Activated effector memory CD4-positive, alpha-beta T cell treated with Interleukin-2 at 50 U/mL for 16 hours (primary cell): ENCODE results near the gene PADI2.
A peak's percentile ranks its signal among the peaks of the same experiment; 100 is the strongest.
"Not testable (repeated sequence)": the region's sequence is repeated elsewhere in the genome, so short reads cannot be mapped to it uniquely, and the experiment has no call there.

Experiments
- DNase-seq: peaks from one replicate; pipeline ENCODE4 v3.0.0-alpha.2; 2020

The PADI2 gene

DNA sequence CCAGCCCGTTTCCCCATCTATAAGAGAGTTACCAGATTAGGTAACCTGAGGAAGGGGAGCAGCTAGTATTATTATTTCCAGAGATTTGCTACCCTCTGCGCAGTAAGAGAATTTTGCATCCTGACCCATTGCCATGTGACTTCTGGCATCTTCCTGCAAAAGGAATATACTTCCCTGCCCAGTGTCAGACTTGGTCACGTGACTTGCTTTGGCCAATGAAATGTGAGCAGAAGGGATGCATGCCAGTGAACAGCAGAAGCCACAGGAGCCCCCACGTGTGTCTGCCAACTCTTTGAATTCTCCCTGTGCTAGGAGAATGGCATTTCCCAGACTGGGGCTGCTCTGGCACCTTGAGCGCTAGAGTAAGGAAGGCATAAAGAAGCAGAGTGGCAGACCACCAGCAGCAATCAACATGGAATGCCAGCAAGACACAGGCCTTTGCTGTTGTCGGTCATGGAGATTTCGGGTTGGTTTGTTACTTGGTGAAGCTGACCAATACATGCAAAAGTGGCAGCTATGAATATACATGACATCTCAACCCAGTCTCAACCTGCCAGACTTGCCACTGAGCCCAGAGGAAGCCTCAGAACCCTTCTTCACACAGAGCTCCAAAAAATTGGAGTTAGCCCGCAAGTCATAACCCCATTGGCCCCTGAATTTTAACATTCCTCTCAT lies 39.0 kb downstream of the PADI2 start:
- DNase-seq = no peak

DNA sequence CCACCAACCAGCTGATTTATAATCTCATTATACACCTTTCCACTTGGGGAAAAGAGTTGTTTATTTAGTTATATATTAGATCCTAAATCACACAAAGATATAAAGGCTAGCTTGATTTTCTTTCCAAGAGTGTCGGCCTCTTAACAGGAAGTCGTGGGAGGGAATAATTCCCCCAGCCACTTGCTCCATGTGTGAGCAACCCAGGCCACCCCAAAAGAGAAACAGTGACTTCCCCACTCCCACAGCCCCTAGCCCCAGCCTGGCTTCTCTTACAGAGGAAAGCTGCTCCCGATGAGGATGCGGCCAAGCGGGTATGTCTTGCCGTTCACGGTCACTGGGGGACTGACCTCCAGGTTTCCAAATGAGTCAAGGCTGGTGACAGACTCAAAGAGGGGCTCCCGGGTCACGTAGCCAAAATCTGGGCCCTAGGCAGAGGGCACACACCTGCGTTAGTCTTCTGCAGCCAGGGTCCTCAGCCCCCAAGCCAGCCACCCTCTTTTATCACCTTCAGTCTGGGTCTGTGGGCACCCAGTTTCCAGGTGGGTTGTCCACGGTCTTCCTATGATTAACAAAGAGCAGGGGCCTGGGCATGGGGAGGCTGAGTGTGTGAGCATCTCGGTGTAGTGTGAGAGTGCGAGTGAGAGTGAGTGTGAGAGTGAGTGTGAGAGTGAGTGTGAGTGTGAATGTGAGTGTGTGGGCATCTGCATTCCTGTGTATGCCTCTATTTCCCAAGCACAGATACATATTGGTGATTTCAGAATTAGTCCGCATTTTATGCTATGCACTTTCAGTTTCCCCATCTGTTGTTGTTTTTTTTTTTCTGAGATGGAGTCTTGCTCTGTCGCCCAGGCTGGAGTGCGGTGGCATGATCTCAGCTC lies 40.0 kb downstream of the PADI2 start:
- DNase-seq = no peak

DNA sequence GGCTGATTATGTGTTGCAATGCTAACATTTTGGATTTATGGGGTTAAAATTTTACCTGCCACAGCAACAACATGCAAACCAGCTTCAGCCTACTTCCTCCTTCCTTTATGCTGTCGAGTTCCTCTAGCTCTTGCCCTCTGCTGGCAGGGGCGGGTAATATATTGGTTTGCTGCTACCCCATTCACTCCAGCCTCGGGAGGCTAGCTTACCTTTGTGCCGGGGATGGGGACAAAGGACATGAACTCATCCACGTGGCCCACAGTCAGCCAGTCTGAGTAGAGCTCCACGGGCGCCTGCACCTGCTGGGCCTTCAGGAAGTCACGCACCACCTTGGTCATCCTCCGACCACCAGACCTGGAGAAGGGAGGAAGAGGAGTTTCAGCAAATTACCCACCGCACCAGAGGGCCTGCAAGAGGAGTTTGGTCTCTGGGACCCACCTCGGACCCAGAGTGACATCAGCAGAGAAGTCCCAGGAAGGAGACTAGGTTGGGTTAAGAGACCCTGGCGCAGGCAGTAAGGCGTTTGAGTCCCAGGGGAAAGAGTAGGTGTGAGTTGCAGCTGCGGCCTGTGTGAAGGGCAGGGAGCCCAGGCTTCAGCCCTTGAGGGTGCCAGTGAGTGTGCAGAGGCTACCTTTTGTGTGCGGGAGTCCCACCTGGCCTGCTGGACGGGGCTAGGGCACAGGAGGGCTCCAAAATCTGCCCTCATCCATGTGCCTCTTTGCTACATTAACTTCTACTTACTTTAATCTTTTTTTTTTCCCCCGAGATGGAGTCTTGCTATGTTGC lies 43.6 kb downstream of the PADI2 start:
- no peak for DNase-seq

DNA sequence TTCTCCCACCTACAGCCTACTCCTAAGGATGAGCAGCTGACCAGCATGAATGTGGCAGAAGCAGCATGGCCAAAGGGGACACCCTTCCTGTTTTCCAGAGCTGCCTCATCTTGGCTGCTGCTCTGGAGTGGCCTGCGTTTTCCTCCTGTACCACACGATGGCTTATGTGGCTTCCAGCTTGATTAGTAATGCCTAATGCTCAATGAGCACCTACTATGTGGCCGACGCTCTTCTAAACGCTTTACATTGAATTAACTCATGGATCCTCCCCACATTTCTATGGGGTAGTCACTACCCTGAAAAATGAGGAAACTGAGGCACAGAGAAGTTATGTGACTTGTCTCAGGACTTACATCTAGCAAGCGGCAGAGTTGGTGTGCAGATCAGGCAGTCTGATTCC lies 47.5 kb downstream of the PADI2 start:
- no peak for DNase-seq

DNA sequence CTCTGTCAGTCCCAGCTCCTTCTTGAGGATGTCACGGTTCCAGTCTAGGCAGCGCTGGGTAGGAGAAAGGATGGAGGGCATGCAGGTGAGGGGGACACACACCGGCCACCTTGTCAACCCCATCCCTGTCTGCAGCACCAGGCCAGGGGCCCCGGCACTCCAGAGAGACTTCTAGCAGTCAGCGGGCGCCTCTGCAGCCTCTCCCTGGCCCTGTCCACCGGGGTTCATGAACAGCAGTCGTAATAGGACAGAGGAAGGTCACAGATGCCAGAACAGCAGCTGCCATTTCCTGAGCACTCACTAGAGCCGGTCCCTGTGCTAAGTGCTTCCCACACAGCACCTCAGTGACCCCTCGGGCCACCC lies 49.1 kb downstream of the PADI2 start:
- no peak for DNase-seq

DNA sequence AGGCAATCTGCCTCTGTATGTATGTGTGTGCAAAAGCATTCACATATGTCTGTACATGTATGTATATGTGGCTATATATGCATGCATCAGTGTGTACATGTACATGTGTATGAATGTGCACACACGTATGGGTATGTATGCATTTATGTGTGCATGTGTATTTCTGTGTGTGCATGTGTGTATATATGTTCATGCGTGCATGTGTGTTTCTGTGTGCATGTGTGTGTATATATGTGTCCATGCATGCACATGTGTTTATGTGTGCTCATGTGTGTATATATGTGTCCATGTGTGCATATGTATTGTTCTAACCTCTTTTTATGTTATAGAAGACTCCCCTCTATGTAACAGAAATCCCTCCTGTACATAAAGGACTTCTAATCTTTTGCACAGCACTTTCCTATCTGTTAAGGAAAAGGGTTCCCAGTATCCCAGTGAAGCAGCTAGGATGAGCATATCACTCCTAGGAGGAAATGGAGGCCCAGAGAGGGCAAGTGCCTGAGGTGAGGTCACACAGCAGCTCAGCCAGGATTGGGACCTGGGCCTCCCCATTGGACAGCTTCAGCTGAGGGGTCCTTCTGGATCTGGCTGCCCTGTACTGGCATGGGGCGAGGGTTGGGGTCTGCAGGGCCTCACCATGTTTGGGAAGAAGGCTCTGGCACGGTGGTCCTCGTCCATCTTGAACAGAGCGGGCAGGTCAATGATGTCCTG lies 49.6 kb downstream of the PADI2 start:
- no peak for DNase-seq

DNA sequence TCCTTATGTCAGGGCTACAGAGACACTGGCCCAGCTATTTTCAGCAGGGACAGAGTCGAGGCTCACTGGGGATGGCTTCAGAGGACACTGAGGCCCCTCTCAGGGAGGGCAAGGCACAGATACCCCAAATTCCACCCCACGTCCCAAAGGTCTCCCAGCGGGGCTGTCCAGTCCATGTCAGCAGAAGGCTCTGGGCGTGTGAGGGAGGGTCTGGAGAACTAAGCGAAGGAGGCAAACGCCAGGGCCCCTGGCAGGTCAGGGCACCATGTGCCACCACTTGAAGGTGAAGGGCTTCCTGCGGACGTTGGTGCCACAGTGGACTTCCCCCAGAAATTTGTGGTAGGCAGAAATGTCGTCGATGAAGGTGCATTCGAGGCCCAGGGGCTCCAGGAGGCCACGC lies 50.5 kb downstream of the PADI2 start:
- no peak for DNase-seq

DNA sequence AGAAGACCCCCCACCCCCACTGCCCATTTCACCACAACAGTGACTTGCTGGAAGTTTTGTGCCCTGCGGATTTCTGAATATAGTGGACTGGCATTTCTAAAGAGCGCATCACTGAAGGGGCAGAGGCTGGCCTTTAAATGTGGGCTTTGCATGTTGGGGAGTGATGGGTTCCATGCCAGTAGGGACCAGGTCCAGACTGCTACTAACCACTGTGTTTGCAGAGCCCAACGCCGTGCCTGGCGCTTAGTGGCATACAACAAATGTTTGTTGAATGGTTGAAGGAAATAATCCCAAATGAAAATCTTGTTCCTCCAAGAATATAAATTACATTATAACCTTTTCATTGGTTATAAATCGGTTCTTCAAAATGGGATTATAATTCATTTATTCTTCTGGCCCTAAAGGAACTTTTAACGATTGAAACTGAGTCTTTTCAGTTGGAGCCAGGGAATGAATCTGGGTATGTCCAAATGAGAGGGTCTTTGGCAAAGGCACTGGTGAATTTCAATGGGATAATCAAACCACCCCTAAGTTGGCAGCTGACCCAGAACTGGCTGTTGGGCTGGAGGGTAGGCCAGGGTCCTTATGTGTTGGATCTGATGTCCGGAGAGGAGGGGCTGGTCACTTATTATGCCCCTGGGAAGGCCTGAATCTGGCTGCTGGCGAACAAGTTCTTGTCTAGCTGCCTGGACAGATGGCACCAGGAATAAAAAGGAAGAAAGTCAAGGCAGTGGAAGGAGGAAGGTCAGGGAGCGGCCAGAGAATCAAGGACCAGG lies 51.6 kb downstream of the PADI2 start:
- no peak for DNase-seq

DNA sequence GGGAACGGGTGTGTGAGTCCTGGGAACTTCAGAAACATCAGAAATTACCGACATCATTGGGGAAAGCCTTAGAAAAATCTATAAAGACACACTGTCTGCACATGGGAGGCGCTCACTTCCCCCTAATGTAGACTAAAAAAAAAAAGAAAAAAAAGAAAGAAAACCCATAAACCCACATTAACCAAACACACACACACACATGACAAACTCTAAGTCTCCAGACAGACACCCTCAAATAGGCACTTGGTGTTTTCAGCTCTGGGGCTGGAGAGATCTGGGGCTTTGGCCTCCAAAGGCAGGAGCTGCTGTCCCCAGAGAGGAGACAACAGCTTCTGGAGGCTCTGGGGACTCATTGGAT lies 52.2 kb downstream of the PADI2 start:
- DNase-seq = no peak

DNA sequence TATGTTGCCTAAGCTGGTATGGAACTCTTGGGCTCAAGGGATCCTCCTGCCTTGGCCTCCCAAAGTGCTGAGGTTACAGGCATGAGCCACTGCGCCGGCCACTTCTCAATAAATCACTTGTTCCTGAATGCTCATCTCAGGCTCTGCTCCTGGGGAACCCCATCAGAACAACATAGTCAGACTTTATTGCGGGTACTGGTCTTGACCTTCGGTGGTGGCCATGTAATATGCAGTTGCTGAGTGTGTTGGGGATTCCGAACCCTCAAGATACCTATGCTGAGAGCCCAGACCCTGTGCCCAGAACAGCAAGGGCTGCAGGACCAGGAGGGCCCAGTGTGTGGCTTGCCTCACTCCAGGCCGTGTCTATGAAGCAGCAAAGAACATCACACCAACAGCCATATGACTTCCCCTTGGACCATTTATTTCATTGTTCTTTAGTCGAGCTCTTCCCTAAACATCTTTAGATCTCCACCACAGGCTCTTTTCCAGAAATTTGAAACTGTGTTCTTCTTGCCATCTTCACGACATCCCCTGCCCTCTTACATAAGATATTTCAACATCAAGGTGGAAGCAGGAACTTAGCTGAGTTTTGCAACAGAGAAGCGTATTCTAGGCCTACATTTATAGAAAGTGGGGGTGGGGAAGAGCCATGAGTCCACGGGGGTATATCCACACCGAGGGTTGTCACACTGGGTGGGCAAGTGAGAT lies 52.7 kb downstream of the PADI2 start:
- DNase-seq = no peak

DNA sequence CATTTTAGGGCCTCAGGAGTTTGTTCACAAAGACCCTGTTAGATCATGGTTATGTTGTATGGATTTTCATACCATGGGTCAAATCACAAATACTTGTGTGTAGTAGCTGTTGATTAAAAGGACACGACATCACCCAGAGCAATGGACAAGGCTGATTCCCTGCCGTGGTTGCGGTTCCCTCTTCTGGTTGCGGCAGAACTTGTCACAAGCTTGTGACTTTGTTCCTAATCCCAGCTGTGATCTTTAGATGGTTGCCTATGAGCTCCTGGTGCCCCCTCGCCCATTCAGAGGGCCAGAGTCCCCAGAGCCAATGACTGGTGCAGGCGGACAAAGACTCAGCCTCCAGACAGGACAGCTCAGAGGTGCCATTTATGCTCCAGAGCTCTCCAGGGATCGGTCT lies 53.6 kb downstream of the PADI2 start:
- DNase-seq = no peak

DNA sequence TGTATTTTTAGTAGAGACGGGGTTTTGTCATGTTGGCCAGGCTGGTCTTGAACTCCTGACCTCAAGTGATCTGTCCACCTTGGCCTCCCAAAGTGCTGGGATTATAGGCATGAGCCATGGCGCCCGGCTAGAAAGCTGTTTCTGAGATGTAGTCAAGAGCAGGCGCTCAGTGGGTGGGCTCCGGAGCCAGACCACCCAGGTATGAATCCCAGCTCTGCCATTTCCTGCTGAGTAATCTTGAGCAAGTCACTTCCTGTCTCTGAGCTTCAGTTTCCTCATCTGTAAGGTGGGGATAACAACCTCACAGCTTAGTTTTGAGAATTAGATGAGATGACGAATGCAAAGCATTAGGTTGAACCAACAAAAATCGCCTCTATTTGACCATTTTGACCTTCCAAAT lies 56.5 kb downstream of the PADI2 start:
- DNase-seq = not testable (repeated sequence)

DNA sequence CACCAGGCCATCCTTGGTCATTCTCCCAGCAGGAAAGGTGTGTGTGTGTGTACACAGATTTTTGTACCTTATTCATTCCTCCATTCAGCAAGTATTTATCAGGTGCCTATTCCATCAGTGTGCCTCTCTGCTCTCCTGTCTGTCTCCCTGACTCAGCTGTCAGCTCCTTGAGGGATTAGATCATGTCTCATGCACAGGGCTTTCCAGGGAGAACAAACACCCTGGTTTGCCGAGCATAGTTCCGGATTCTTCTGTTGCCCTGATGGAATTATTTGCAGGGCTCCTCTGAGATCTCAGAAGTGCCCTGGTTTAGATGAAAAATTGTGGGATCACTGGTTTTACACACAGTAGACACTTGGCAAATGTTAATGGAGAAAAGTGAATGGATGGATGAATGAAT lies 57.4 kb downstream of the PADI2 start:
- DNase-seq = no peak

DNA sequence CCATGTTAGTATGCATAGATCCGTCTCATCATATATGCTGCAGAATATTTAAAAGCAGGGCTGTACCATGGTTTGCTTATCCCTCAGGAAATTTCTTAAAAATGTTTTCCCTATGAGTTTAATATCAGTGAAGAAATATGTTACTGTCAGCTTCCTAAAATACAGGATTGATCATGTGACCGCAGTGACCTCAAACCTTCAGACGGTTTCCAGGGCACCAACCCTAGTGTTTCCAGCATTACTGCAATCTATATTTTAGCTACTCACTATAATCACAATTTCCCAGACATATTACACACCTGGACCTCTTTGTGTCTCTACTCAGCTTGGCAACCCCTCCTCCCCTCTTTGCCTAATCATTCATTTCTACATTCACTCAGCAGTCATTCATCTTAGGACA lies 57.8 kb downstream of the PADI2 start:
- DNase-seq = no peak

DNA sequence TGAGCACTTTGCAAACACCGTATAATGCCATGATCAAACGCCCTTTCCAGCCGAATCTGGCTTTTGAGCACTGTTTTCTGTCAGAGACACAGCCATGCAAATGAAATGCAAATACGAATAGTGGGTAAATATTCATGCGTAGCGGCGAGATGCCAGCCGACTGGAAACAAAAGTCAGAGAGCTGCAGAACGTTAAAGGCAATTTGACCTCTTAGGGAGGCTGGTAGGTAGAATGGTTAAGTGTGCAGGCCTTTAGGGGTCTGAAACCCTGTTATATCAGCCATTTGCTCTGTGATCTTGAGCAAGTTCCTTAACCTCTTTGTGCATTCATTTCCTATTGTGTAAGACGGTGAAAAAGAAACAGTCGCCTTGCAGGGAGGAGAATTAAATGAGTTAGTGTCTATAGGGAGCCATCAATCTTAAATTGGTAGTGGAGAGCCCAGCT lies 58.9 kb downstream of the PADI2 start:
- no peak for DNase-seq

DNA sequence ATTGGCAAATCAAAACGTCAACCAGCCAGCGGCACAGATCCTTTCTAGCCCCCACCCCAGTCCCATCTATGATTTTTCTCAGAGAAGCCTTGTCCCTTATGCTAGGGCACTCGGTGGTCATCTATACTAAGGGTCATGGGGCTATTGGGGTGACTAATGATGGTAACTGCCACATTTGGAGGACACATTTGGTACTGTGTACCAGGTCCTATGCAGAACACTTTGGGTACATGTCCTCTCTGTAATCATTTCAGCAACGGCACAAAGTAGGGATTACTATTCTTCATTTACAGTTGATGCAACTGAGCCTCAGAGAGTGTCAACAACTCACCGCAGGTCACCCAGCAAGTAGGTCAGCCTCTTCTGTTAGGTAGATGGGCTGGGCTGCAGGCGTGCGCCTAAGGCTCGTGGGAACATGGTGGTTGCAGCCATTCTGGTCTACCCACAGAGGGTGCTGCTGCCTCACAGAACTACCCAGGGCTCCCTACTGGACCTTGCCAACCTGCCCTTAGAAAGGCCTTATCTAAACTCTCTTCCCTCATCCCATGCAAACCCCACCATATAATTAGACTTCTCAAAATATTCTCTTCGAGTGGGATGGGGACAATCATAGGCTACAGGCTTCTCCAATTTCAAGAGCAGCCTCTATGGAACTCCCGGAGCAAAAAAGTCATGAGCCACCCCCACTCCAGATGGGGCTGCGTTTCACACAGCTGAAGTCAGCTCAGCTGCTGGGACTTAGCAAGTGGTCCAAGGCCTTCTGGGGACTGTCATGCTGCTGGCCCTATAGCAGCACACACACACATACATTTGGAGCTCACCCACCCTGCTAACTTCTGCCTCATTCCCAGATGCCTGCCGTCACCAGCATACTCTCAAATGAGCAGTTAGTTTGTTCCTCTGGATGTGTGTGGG lies 59.6 kb downstream of the PADI2 start:
- peak; percentile 6 for DNase-seq

DNA sequence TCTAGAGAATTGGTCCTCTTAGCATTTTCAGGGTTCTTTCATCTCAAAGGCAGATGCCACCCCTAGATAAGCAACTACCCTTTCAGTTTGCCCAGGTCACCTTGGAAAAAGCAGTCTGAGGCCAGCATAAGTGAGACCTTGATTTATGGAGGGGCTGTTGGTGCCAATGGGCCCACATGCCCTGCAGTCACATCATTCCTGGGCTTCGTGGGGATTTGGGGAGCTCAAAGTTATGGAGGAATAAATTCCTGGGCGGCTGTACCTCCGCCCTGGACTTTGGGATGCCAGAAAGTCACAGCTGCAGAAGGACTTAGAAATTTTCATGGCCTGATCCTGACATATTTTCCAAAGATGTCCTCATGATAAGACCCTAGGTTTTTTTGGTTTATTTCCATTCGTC lies 62.7 kb downstream of the PADI2 start:
- DNase-seq = no peak

DNA sequence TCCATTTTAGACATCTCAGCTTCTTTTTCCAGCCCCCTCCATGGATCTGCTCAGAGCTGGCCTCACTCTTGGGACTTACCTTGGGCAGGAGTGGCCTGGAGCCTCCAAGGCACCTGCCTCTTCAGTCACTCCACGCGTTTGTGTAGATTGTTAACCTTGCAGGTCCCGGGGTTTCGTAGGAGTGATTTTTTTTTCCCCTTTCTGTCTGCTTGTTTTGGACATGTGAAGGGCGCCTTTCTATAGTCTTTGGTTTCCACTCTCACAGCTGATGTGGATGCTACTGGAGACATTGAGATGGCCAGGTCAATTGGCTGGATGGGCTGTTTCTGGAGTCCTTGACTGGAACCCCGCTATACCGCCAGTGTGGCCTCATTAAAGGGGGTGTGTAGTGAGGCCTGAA lies 63.5 kb downstream of the PADI2 start:
- no peak for DNase-seq

DNA sequence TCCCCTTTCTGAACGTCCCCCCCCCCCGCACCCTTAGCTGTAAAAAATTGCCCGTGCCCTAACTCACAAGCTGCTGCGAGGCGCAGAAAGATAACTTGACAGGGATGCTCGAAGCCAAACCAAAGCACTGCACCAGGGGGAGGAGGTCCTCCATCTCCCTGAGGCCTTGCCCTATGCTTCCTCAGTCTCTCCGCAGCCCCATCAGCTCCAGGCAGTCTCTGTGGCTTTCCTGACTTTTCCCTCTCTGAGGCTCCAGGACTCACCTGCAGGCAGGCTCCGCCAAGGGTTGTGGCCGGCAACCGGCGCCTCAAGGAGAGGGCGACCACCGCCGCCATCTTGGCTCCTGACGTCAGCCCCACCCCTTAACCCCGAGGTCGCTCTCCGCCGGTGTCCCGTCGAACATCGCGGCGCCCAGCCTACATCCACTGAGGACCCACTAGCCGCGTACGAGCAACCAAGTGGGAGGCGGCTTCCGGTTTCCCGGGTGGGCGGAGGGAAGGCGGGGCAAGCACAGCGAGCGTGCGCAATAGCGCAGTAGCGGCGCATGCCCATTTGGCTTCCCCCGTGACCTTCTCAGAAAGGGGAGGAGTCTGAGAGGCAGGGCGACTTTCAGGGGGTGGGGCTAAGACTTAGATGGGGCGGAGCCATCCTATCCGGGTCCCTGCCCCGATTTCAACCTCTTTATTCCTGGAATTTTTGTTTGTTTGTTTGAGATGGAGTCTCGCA lies 65.4 kb downstream of the PADI2 start, which contains the start of gene SDHB:
SDHB (minus strand) TSS at position 348 of the 726 bp plus-strand sequence; CDS start at position 335, 13 bp downstream.
- DNase-seq = peak; percentile 99
